PFSK-1 (cell line): ENCODE measurements around the gene SOHLH2.

Source experiments
- POLR2AphosphoS5 ChIP-seq: IDR thresholded peaks from 2 replicates; pipeline ENCODE4 v1.6.1; 2012; ENCODE audit warnings: low read depth, mild to moderate bottlenecking, control low read depth, low read length, moderate library complexity
- TAF1 ChIP-seq: IDR thresholded peaks from 2 replicates; pipeline ENCODE4 v1.6.1; 2012; ENCODE audit warnings: low read length, control low read depth, borderline replicate concordance; ENCODE audit not compliant: insufficient read depth

GRCh38 chr13:36231236-36231635 lies 16.9 kb upstream of the SOHLH2 start:
- TF ChIP-seq POLR2AphosphoS5 (no peak), TAF1 (no peak)
